ENCODE data around the gene GLIS1.

GLIS1 gene

GRCh38 chr1:53755874-53756273, 16.9 kb upstream of the GLIS1 start:
- H3K4me3 ChIP-seq (replicated peaks; ENCODE audit: low read depth, low read length): no peak overlapping the region
- no peak for DNase-seq (ENCODE audit: extremely low read depth, low read depth)
- no peak for TF ChIP-seq CTCF (IDR thresholded peaks at IDR 0.05; ENCODE audit: low read depth, low read length, missing control alignments)

DNA sequence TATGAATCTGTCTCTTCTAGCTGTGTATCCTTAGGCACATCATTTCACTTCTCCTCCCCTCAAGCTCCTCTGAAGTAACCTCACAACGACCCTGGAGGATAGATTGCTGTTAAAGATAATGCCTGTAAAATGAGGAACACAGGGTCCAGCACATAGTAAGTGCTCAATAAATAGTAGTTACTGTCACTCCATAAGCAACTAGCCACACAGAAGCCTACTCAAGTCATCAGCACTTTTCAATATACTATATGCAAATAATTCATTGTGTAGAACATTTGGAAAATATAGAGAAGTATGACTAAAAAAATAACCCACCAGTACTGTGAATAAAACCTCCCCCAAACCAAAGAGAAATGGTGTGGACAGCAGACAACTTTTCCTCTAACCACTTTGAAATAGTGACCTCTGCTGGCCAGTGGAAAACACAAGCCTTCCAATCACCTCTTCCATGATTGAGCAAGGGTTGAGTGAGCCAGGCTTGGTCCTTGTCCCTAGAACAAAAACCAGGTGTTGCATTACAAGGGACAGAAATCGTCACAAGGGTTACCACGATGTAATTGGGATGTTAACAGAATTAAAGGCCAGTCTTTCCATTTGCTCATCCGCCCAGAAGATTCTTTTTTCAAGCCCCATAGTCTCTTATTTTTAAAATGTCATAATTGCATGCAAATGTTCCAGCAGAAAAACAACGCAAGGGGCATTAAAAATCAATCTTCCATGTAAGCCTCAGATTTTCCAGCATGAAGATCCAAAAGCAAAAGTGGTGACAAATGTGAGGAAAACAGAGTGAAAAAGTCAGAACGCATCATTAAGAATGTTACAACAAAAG, 15.7 kb upstream of the GLIS1 start:
- no peak overlapping the region for H3K4me3 ChIP-seq (replicated peaks; ENCODE audit: low read depth, low read length)
- peak; percentile 80 for TF ChIP-seq CTCF (IDR thresholded peaks at IDR 0.05; ENCODE audit: low read depth, low read length, missing control alignments)
- DNase-seq (ENCODE audit: extremely low read depth, low read depth): no peak

DNA sequence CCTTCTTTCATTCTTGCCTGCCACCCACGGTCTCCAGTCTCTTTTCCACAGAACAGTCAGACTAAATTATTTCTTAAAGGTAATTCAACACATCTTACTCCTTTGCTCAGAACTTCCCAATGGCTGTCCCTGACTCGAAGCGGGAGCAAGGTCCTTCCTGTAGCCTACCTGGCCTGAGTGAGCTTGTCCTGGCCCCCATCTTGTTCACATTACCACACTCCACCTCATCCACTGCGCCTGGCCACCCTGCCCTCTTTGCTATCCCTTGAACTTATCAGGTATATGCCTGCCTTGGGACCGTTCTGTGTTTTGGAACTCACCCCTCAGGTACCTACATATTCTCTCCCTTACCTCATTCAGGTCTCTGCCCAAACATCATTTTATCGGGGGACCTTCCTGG, 13.3 kb upstream of the GLIS1 start:
- no peak overlapping the region for H3K4me3 ChIP-seq (replicated peaks; ENCODE audit: low read depth, low read length)
- no peak for TF ChIP-seq CTCF (IDR thresholded peaks at IDR 0.05; ENCODE audit: low read depth, low read length, missing control alignments)
- no peak for DNase-seq (ENCODE audit: extremely low read depth, low read depth)

DNA sequence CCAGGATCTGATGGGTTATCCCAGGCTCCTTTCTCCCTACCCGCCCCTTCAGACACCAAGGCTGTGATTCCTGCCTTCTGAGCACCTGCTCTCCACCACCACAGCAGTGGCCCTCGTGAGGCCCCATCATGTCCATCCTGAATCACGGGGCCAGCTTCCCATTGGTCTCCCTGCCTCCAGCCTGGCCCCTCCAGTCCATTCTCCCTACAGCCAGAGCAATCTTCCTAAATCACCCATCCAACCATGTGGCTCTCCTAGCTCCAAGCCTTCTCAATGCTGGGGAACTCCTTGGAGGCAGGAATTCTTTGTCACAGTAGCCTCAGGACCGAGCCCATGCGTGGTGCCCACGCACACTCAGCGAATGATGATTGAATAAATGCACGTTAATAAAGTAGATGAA, 8.9 kb upstream of the GLIS1 start:
- no peak for TF ChIP-seq CTCF (IDR thresholded peaks at IDR 0.05; ENCODE audit: low read depth, low read length, missing control alignments)
- H3K4me3 ChIP-seq (replicated peaks; ENCODE audit: low read depth, low read length): no peak overlapping the region
- no peak for DNase-seq (ENCODE audit: extremely low read depth, low read depth)

- H3K4me3 ChIP-seq (replicated peaks; ENCODE audit: low read depth, low read length): no peak overlapping the region
- TF ChIP-seq CTCF (IDR thresholded peaks at IDR 0.05; ENCODE audit: low read depth, low read length, missing control alignments): no peak
- peak; percentile 44 for DNase-seq (ENCODE audit: extremely low read depth, low read depth)
Observed at GRCh38 chr1:53740621-53741105, 1.7 kb upstream of the GLIS1 start.

DNA sequence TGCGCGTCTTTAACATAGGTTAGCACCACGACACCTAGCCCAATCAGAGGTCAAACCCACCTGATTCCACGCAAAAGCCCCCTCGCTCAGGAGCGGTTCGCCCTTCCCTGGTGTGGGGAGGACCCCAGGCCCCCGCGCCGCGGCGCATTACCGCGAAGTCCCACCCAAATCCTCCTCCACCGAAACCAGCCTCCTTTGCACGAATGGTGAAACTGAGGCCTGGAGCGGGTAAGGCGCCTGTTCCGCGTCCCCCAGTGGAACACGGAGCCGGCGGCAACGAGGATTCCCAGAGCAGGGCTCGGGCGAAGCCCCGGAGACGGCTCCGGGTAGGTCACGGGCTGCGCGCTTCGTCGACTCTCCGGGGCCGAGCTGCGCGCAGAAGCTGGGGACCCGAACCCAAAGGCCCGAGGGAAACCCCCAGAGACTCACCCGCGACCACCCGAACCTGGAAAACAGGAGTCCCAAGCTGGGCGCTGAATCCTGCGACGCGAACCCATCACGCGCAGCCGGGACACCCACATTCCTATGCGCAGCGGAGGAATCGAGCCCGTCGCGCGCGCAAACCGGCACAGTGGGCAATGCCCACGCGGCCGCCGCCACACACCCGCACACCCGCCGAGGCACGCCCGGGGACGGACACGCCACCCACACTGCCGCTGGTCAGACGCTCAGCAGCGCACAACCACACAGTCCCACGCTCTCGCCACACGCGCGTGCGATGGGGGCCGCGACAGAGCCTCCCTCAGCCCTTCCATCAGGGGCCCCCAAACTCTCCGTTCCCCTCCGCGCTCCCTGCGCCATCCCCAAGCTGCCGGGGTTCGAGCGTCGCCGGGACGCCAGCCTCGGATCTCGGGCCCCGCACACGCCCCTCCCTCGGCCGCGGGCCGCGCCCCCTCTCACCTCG, 507 bp downstream of the GLIS1 start:
- H3K4me3 ChIP-seq (replicated peaks; ENCODE audit: low read depth, low read length): peak overlapping the region; percentile 66
- no peak for TF ChIP-seq CTCF (IDR thresholded peaks at IDR 0.05; ENCODE audit: low read depth, low read length, missing control alignments)
- no peak for DNase-seq (ENCODE audit: extremely low read depth, low read depth)

Data from HFF-Myc (cell line).